HFF-Myc (cell line): ENCODE measurements around the gene NUDT4.

ENCODE experiments used
- DNase-seq: peaks from one replicate; pipeline ENCODE4 v3.0.0-alpha.2; 2011; ENCODE audit warnings: low read depth; ENCODE audit errors: extremely low read depth
- H3K4me3 ChIP-seq: replicated peaks from 2 replicates; pipeline ENCODE4 v1.5.1; 2011; ENCODE audit warnings: low read depth, mild to moderate bottlenecking, control low read depth, low read length
- TF ChIP-seq, protein P1 (sequence below): IDR thresholded peaks from 2 replicates; pipeline ENCODE4 v1.5.1; 2012; ENCODE audit warnings: mild to moderate bottlenecking, low read depth, low read length, control low read depth; ENCODE audit errors: missing control alignments

Gene NUDT4

GRCh38 chr12:93356214-93356613, 21.5 kb upstream of the NUDT4 start:
- DNase-seq, result no peak
- no peak overlapping the region for H3K4me3 ChIP-seq
- TF ChIP-seq, protein P1, sequence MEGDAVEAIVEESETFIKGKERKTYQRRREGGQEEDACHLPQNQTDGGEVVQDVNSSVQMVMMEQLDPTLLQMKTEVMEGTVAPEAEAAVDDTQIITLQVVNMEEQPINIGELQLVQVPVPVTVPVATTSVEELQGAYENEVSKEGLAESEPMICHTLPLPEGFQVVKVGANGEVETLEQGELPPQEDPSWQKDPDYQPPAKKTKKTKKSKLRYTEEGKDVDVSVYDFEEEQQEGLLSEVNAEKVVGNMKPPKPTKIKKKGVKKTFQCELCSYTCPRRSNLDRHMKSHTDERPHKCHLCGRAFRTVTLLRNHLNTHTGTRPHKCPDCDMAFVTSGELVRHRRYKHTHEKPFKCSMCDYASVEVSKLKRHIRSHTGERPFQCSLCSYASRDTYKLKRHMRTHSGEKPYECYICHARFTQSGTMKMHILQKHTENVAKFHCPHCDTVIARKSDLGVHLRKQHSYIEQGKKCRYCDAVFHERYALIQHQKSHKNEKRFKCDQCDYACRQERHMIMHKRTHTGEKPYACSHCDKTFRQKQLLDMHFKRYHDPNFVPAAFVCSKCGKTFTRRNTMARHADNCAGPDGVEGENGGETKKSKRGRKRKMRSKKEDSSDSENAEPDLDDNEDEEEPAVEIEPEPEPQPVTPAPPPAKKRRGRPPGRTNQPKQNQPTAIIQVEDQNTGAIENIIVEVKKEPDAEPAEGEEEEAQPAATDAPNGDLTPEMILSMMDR, result no peak

- TF ChIP-seq, protein P1, result no peak
- H3K4me3 ChIP-seq, result no peak overlapping the region
- no peak for DNase-seq
Measured at GRCh38 chr12:93358058-93358457, 19.7 kb upstream of the NUDT4 start.

DNA sequence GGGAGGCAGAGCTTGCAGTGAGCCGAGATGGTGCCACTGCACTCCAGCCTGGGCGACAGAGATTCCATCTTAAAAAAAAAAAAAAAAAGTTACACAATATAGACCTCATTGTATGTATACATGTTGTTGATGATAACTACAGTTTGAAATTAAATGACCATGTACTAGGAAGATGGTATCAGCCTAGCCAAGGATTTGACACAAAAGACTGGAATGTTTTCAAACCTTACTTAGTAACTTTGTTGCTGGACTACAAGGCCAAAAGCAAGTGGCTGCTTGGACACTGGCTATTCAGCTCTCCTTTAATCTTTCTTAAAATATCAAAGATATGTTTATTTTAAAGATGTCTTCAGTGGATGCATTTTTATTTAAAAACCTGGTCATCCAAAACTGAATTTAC, 18.9 kb upstream of the NUDT4 start:
- H3K4me3 ChIP-seq, result no peak overlapping the region
- TF ChIP-seq, protein P1, result no peak
- no peak for DNase-seq

DNA sequence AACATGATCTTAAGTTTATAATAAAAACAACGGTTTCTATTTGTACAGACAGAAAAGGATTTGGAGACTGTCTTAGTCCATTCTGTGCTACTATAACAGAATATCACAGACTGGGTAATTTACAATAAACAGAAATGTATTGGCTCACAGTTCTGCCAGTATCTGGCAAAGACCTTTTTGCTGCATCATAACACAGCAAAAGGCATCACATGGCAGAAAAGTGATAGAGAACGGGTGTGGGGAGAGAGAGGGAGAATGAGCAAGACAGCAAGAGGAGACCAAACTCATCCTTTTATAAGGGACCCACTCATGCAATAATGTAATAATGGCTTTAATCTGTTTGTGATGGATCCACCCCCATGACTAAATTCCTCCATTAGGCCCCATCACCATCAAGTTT, 17.0 kb upstream of the NUDT4 start:
- DNase-seq, result no peak
- H3K4me3 ChIP-seq, result no peak overlapping the region
- TF ChIP-seq, protein P1, result no peak

DNA sequence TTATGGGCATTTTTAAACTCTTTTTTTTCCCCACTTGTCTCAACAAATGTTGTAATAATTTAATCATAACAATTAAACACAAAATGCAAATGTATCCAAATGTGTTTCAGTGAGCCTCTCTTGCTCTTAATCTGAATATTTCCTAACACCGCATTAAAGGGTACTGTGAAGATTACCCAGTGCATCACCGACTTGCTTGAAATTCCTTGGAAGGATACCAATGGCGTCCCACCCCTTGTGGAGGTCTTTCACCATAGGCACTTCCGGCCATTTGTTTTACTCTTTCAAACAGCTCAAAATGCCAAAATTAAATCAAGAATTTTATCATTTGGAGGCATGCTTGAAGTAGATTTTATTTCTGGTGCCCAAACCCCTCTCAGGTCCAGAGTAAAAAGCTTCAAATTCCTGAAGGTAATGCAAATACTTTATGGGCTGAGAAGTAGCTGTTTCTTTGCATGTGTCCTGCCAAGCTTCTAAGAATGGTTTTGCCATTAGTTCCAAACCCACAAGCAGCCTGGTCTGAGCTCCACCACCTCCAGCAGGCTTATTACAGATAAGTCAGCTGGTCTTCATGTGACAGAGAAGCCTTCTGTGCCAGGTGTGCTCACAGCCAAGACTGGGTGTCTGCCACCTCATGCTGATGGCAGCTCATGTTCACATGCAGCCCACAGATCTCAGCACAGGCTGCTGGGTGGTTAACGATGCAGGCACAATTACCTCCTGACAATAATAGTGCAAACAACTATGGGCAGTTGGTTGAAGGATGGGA, 16.4 kb upstream of the NUDT4 start:
- TF ChIP-seq, protein P1, result no peak
- DNase-seq, result no peak
- no peak overlapping the region for H3K4me3 ChIP-seq

- no peak for DNase-seq
- H3K4me3 ChIP-seq, result no peak overlapping the region
- TF ChIP-seq, protein P1, result no peak
Measured at GRCh38 chr12:93363841-93364297, 13.9 kb upstream of the NUDT4 start.
